IPS-20b (cell line): ENCODE results near the gene DGKZ.

Experiments
- H3K27ac ChIP-seq: one replicate; pipeline ENCODE4 v1.5.1; 2013; ENCODE audit warnings: low read length
- H3K27me3 ChIP-seq: 2 replicates; pipeline ENCODE4 v1.6.1; 2013; ENCODE audit warnings: mild to moderate bottlenecking, low read length, inconsistent platforms; ENCODE audit not compliant: insufficient read depth
- H3K36me3 ChIP-seq: 2 replicates; pipeline ENCODE4 v1.6.1; 2013; ENCODE audit warnings: low read depth, mild to moderate bottlenecking, inconsistent platforms, low read length, moderate library complexity; ENCODE audit not compliant: insufficient read depth
- H3K4me1 ChIP-seq: 2 replicates; pipeline ENCODE4 v1.6.1; 2013; ENCODE audit warnings: mild to moderate bottlenecking, control low read depth, inconsistent platforms, low read length, moderate library complexity; ENCODE audit not compliant: insufficient read depth
- H3K4me3 ChIP-seq: 2 replicates; pipeline ENCODE4 v1.5.1; 2013; ENCODE audit warnings: mild to moderate bottlenecking, low read length, inconsistent platforms
- H3K9ac ChIP-seq: 2 replicates; pipeline ENCODE4 v1.6.1; 2013; ENCODE audit warnings: low read depth, mild to moderate bottlenecking, inconsistent platforms, low read length, moderate library complexity
- H3K9me3 ChIP-seq: 2 replicates; pipeline ENCODE4 v1.6.1; 2013; ENCODE audit warnings: mild to moderate bottlenecking, low read depth, low read length, inconsistent platforms; ENCODE audit not compliant: insufficient read depth

The DGKZ gene

GRCh38 chr11:46381048-46381818 lies 34.0 kb downstream of the DGKZ start, which contains the start of gene MDK:
TSS of gene MDK (plus strand) at chr11:46381669. CDS start at chr11:46382058, 389 bp downstream.
- H3K27me3 ChIP-seq = peaks cover 5% of the 10 kb centered on the region
- peaks cover 3% of the 10 kb centered on the region; the same call in 1 of the 2 replicates for H3K4me1 ChIP-seq
- no peaks in the 10 kb centered on the region for H3K9me3 ChIP-seq
- H3K27ac ChIP-seq = peak within 1 kb of the TSS; percentile 77
- H3K4me3 ChIP-seq = peak within 1 kb of the TSS; percentile 87
- peak within 1 kb of the TSS; percentile 96 for H3K9ac ChIP-seq
- H3K36me3 ChIP-seq = peaks cover 24% of the 10 kb centered on the region

GRCh38 chr11:46381819-46382645 lies 34.8 kb downstream of the DGKZ start:
- Histone ChIP-seq H3K27ac (peak overlapping the region; percentile 77), H3K4me3 (peak overlapping the region; percentile 87), H3K27me3 (peaks cover 13% of the 10 kb centered on the region), H3K4me1 (peaks cover 3% of the 10 kb centered on the region; the same call in 1 of the 2 replicates), H3K9me3 (no peaks in the 10 kb centered on the region), H3K36me3 (peaks cover 19% of the 10 kb centered on the region), H3K9ac (peak overlapping the region; percentile 96)

GRCh38 chr11:46382646-46383403 lies 35.6 kb downstream of the DGKZ start:
- Histone ChIP-seq H3K4me3 (peak overlapping the region; percentile 87), H3K4me1 (peaks cover 3% of the 10 kb centered on the region; the same call in 1 of the 2 replicates), H3K9me3 (no peaks in the 10 kb centered on the region), H3K36me3 (peaks cover 13% of the 10 kb centered on the region), H3K9ac (peak overlapping the region; percentile 96; the same call in 1 of the 2 replicates), H3K27me3 (peaks cover 21% of the 10 kb centered on the region), H3K27ac (no peak overlapping the region)

- peaks cover 3% of the 10 kb centered on the region; the same call in 1 of the 2 replicates for H3K4me1 ChIP-seq
- no peak overlapping the region; the same call in 1 of the 2 replicates for H3K4me3 ChIP-seq
- H3K36me3 ChIP-seq = peaks cover 9% of the 10 kb centered on the region
- no peak overlapping the region for H3K9ac ChIP-seq
- H3K27me3 ChIP-seq = peaks cover 26% of the 10 kb centered on the region
- no peaks in the 10 kb centered on the region for H3K9me3 ChIP-seq
- no peak overlapping the region for H3K27ac ChIP-seq
Observed at GRCh38 chr11:46383404-46383758, 36.1 kb downstream of the DGKZ start.

- Histone ChIP-seq H3K4me3 (no peak overlapping the region), H3K27me3 (peaks cover 34% of the 10 kb centered on the region), H3K9ac (no peak overlapping the region), H3K9me3 (no peaks in the 10 kb centered on the region), H3K36me3 (peaks cover 9% of the 10 kb centered on the region), H3K27ac (no peak overlapping the region), H3K4me1 (peaks cover 11% of the 10 kb centered on the region; the same call in 1 of the 2 replicates)
Observed at GRCh38 chr11:46383974-46384701, 36.9 kb downstream of the DGKZ start.

GRCh38 chr11:46385169-46386004 lies 38.1 kb downstream of the DGKZ start:
- Histone ChIP-seq H3K27me3 (peaks cover 46% of the 10 kb centered on the region), H3K9me3 (no peaks in the 10 kb centered on the region; the same call in 1 of the 2 replicates), H3K4me1 (peaks cover 12% of the 10 kb centered on the region; the same call in 1 of the 2 replicates), H3K36me3 (peaks cover 9% of the 10 kb centered on the region), H3K4me3 (no peak overlapping the region), H3K27ac (no peak overlapping the region), H3K9ac (no peak overlapping the region)

GRCh38 chr11:46386005-46386578 lies 38.8 kb downstream of the DGKZ start:
- peaks cover 9% of the 10 kb centered on the region for H3K36me3 ChIP-seq
- H3K4me1 ChIP-seq = peaks cover 12% of the 10 kb centered on the region; the same call in 1 of the 2 replicates
- no peak overlapping the region for H3K27ac ChIP-seq
- no peak overlapping the region for H3K4me3 ChIP-seq
- H3K9ac ChIP-seq = no peak overlapping the region
- no peaks in the 10 kb centered on the region; the same call in 1 of the 2 replicates for H3K9me3 ChIP-seq
- H3K27me3 ChIP-seq = peaks cover 54% of the 10 kb centered on the region

GRCh38 chr11:46386674-46387073 lies 39.4 kb downstream of the DGKZ start:
- no peaks in the 10 kb centered on the region; the same call in 1 of the 2 replicates for H3K9me3 ChIP-seq
- H3K36me3 ChIP-seq = peaks cover 9% of the 10 kb centered on the region
- no peak overlapping the region for H3K27ac ChIP-seq
- no peak overlapping the region for H3K9ac ChIP-seq
- peaks cover 12% of the 10 kb centered on the region; the same call in 1 of the 2 replicates for H3K4me1 ChIP-seq
- peaks cover 59% of the 10 kb centered on the region for H3K27me3 ChIP-seq
- no peak overlapping the region for H3K4me3 ChIP-seq

- H3K36me3 ChIP-seq = peaks cover 9% of the 10 kb centered on the region
- peaks cover 63% of the 10 kb centered on the region for H3K27me3 ChIP-seq
- H3K27ac ChIP-seq = no peak overlapping the region
- H3K9me3 ChIP-seq = no peaks in the 10 kb centered on the region; the same call in 1 of the 2 replicates
- H3K4me1 ChIP-seq = peaks cover 12% of the 10 kb centered on the region; the same call in 1 of the 2 replicates
- H3K9ac ChIP-seq = no peak overlapping the region
- H3K4me3 ChIP-seq = no peak overlapping the region
Observed at GRCh38 chr11:46387456-46387855, 40.2 kb downstream of the DGKZ start.
